Fibroblast of the aortic adventitia (primary cell): Measurements from ENCODE around the gene SCN5A. TPM values are rescaled to one million over a fixed set of nuclear protein-coding genes. Genes with fewer than 3 reads are reported as not detected.

Experiments
- DNase-seq: peaks from one replicate; pipeline ENCODE4 v3.0.0-alpha.2; 2010; ENCODE audit warnings: low read depth
- H3K4me3 ChIP-seq: 2 replicates; pipeline ENCODE4 v1.5.1; 2011; ENCODE audit warnings: low read depth, mild to moderate bottlenecking, control low read depth, low read length, moderate library complexity
- total RNA-seq: library from RNA; depleted of rRNA; stranded (reverse); fragments of >200 nt; gene quantifications from 2 replicates; pipeline ENCODE4 v1.2.3, GENCODE V29; 2012; ENCODE audit warnings: low replicate concordance
- TF ChIP-seq, protein P1 (sequence below): IDR thresholded peaks from 2 replicates; pipeline ENCODE4 v1.5.1; 2011; ENCODE audit warnings: mild to moderate bottlenecking, low read length, control low read depth, inconsistent platforms; ENCODE audit not compliant: insufficient read depth

SCN5A gene
- total RNA-seq, 1 donor: 0.99 TPM

DNA sequence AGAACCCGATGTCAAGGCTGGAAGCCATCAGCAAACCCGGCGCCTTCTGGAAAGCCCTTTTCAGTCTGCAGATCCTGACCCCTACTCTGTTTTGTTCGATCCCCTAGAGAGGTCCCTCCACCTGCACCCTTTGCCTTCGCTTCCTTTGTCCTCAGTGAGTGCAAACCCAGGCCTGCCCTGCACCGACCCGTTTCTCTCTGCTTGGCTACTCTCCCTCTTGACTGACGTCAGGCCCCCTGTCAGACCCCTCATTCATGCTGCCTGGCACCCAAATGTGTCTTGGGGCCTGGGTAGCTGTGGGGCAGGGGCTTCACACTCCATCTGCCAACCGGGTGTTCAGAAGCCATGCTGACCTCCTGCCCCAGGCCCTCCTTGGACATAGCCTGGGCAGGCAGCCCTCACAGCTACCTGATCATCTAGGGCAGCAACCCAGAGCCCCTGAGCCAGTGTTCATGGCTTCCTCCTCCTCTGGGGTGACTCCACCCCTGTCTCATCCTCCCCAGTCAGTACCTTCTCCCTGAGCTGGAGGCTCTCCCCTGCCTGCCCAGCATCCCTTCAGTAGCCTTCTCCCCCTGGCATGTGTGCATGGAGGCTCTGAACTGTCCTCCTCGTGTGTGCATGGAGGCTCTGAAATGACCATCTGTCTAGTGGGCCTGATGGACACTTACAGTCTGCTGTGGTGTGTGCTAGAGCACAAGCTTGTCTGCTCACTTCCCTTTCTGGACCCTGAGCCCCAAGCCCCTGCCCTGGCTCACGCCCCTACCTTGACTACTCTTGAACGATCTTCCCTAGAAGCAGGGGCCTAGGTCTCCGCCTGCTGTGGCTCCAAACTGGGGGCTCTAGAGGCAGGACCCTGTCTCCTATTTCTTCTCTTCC is 83.9 kb downstream of the SCN5A start:
- DNase-seq: no peak
- H3K4me3 ChIP-seq: no peak overlapping the region
- TF ChIP-seq, protein P1, sequence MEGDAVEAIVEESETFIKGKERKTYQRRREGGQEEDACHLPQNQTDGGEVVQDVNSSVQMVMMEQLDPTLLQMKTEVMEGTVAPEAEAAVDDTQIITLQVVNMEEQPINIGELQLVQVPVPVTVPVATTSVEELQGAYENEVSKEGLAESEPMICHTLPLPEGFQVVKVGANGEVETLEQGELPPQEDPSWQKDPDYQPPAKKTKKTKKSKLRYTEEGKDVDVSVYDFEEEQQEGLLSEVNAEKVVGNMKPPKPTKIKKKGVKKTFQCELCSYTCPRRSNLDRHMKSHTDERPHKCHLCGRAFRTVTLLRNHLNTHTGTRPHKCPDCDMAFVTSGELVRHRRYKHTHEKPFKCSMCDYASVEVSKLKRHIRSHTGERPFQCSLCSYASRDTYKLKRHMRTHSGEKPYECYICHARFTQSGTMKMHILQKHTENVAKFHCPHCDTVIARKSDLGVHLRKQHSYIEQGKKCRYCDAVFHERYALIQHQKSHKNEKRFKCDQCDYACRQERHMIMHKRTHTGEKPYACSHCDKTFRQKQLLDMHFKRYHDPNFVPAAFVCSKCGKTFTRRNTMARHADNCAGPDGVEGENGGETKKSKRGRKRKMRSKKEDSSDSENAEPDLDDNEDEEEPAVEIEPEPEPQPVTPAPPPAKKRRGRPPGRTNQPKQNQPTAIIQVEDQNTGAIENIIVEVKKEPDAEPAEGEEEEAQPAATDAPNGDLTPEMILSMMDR: no peak

DNA sequence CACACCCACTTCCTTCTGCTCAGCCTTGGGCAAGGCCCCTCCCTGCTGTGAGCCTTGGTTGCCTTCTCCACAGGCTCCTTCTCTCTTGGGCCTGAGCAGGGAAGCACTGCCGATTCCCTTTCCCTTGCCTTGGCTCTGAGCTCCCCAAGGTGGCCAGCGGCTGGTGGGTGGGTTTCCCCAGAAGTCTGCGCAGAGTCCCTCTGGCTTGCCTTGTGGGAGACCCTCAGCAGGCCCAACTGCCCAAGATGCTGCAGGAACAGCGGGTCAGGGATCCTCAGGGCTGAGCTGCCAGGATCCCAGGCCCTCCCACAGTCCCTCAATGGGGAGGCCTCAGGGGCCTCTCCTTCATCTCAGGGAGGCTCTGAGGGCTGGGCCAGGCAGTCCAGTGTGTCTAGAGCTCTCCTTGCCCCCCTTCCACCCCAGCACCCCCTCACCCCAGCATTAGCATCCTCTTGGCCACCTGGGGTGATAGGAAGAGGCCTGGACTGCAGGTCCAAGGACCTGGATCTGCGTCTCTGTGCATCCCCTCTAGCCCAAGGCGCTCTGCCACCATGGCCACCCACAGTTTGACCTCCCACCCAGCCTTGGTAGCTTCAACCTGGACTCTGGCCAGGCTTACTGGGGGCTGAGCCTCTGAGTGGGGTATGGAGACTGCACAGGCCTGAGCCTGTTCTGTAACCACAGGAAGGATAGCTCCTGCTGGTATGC is 84.7 kb downstream of the SCN5A start:
- TF ChIP-seq, protein P1: no peak
- no peak overlapping the region for H3K4me3 ChIP-seq
- no peak for DNase-seq

DNA sequence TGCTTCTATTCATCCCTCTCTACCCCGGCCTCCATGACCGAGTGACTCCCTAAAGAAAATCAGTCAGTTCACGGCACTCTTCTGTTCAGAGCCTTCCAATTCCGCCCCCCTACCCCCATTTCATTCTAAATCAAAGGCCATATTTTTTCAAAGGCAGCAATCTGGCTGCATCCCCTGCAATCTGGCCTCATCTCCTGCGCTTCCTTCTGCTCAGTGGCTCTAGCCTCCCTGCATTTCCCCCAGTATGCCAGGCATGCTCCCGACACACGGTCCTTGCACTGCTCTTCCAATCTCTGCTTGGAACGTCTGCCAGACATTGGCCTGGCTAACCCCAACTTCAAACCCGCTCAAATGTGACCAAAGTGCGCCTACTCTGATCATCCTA is 85.6 kb downstream of the SCN5A start:
- TF ChIP-seq, protein P1: no peak
- DNase-seq: no peak
- H3K4me3 ChIP-seq: no peak overlapping the region

DNA sequence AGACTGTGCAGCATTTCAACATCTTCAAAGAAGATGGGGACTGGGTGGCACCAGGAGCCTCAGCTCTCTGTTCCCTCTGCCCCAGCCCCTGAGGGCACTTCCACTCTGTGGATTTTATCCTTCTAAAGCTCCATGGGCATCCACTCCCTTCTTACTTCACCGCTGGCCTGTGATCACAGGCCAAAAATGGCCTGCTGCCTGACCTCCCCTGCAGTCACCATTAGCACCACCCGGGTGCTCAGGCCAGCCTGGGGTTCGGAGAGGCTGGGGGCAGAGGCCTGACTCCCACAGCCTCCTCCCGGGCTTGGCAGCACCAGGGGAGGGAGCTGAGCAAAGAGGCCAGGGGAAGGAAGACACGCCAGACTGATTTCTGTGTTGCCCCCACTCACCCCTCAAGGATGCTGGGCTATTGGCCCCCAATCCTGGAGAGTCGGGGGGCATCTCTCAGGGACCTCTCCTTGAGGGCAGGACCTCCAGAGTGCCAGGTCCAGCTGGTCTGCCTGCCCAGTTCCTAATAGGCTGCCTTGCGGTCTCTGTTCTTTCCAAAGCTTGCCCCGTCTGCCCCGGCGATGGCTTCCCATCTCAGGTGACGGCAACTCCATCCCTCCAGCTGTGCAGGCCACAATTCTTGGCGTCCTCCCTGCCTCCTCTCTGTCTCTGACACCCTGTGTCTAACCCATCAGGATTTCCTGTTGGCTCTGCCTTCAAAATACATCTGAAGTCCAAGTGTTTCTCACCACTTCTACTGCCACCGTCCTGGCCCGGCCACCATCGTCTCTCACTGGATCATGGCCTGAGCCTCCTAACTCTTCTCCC is 86.2 kb downstream of the SCN5A start:
- no peak for DNase-seq
- H3K4me3 ChIP-seq: no peak overlapping the region
- TF ChIP-seq, protein P1: no peak

DNA sequence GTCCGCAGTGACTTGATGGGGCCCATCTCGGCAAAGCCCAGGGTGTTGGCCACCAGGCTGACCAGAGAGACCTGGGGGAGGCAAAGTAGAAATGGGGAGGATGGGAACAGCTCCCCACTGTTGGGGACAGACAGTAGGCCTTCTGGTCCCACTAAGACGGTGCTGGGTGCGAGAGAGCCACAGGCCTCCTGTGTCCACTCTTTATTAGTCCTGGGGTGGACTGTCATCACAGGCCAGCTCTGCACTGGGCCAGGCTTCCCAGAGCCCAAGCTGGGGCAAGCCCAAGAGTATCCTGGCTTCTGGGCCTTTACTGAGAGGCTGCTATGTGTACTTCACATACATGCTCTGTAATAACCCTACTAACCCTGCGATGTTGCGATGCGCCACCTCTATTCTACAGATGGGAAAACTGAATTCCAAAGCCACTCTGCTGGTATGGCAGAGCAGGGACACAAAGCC is 87.0 kb downstream of the SCN5A start:
- no peak for DNase-seq
- TF ChIP-seq, protein P1: no peak
- H3K4me3 ChIP-seq: no peak overlapping the region

DNA sequence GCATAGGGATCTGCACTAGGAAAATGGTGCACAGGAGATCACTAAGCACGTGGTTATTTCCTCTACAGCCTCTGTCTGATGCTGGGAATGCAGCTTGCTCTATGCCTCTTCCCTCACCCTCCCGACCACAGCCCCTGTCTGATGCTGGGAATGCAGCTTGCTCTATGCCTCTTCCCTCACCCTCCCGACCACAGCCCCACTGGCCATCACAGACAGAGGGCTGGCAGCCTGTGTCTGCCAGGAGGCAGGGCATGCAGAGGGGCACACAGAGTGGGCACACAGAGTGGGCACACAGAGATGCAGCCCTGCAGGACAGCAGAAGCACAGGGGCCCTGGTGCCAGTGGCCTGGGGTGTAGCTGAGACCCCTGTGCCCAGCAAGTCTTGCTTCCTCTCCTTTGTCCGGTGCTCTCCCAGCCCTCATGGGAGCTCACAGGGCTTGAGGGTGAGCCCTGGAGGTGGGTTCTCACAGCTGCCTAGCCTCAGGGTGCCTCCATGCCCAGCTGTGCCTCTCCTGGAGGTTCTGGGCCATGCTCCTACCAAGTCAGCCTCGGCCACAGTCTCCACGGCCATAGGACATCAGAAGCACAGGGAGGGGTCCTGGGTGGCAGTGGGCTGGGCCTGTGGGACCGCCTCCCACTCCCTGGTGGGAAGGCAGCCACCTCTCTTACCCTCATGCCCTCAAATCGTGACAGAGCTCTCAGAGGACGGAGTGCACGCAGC is 87.6 kb downstream of the SCN5A start:
- DNase-seq: no peak
- TF ChIP-seq, protein P1: no peak
- H3K4me3 ChIP-seq: no peak overlapping the region
